ENCODE data around the gene SNX22. TPM values are rescaled to one million over a fixed set of nuclear protein-coding genes. Genes with fewer than 3 reads are reported as not detected.

SNX22 gene
- total and polyA plus RNA-seq, 2 donors (not counting 1 experiment from before 2014, with no cell fraction given), result 0.17 TPM; not detected in 1

DNA sequence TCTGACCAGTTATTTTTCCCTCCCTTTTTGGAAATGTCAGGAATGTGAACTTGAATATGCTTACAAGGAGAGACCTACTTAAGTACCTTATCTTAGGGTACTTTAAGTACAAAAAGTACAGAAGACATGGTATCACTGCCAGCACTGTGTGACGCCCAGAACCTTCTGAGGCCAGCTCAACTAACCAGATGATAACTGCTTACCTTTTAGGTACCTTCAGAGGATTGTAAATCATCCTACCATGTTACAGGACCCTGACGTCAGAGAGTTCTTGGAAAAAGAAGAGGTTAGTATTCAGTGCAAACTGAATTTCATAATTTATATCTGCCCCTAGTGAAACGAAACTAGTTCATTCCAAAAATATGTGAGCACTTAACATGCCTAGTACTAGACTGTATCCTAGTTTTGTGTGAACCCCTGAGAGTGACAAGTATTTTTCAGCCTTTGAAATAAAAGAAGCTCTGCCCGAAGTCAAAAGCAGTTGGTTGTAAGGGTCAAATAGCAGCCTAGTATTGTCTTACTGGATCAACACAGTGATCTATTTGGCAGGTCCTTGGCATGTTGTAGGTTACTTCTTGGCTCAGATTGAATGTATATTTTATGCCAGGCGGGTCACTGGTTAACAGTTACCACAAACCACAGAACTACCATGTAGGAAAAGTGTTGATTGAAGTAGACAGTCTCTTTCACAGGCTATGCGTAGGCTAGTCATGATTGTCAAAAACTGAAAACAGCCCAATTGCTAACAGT, 23.8 kb upstream of the SNX22 start:
- Histone ChIP-seq H4K20me1 (ENCODE audit: control insufficient read depth, extremely low read depth, insufficient read depth, low read length) (no peaks in the 10 kb centered on the region), H2AFZ (ENCODE audit: low read length) (no peak overlapping the region), H3K27me3 (ENCODE audit: control insufficient read depth, insufficient read depth, low read length) (no peaks in the 10 kb centered on the region), H3K27ac (ENCODE audit: insufficient read depth, low read length) (no peak overlapping the region), H3K36me3 (ENCODE audit: control insufficient read depth, insufficient read depth, low read length) (peaks cover 5% of the 10 kb centered on the region), H3K79me2 (ENCODE audit: control insufficient read depth, insufficient read depth, low read length) (no peaks in the 10 kb centered on the region), H3K4me1 (ENCODE audit: control insufficient read depth, extremely low read depth, insufficient read depth, low read length) (no peaks in the 10 kb centered on the region), H3K4me2 (ENCODE audit: extremely low read depth, insufficient read depth, low read length) (no peak overlapping the region), H3K9me3 (ENCODE audit: control insufficient read depth, insufficient read depth, low read depth, low read length) (no peaks in the 10 kb centered on the region), H3K9ac (ENCODE audit: insufficient read depth, low read length) (no peak overlapping the region), H3K4me3 (replicated peaks in 1 of 4; ENCODE audit: control extremely low read depth in 1 of 4, insufficient read depth in 1 of 4, low read depth in 3 of 4, low read length in 4 of 4) (no peak overlapping the region)
- no peak for DNase-seq (ENCODE audit: low read depth in 2 of 2)
- no peak for TF ChIP-seq EZH2 (IDR thresholded peaks at IDR 0.05; ENCODE audit: low read length, missing control alignments)
- TF ChIP-seq, protein P1, sequence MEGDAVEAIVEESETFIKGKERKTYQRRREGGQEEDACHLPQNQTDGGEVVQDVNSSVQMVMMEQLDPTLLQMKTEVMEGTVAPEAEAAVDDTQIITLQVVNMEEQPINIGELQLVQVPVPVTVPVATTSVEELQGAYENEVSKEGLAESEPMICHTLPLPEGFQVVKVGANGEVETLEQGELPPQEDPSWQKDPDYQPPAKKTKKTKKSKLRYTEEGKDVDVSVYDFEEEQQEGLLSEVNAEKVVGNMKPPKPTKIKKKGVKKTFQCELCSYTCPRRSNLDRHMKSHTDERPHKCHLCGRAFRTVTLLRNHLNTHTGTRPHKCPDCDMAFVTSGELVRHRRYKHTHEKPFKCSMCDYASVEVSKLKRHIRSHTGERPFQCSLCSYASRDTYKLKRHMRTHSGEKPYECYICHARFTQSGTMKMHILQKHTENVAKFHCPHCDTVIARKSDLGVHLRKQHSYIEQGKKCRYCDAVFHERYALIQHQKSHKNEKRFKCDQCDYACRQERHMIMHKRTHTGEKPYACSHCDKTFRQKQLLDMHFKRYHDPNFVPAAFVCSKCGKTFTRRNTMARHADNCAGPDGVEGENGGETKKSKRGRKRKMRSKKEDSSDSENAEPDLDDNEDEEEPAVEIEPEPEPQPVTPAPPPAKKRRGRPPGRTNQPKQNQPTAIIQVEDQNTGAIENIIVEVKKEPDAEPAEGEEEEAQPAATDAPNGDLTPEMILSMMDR (conservative IDR thresholded peaks at IDR 0.05 in 1 of 2, IDR thresholded peaks at IDR 0.05 in 1 of 2; ENCODE audit: low read depth in 1 of 2, low read length in 2 of 2), result no peak

DNA sequence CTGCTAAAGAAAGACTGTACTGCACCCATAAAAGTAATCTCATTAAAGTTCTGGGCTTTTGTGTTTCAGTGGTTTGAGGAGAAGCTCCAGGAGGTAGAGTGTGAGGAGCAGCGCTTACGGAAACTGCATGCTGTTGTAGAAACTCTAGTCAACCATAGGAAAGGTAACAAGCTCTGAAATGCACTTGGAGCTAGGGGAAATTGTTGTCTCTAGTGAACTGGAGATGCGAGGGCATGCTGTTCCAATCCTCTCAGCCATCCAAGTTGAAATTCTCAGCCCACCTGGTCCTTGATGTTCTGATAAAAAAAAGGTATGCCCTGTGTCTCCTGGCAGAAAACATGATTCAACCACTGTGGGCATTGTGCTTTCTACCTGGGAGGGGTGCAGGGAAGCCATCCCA, 21.4 kb upstream of the SNX22 start:
- Histone ChIP-seq H3K9me3 (ENCODE audit: control insufficient read depth, insufficient read depth, low read depth, low read length) (no peaks in the 10 kb centered on the region), H2AFZ (ENCODE audit: low read length) (no peak overlapping the region), H3K79me2 (ENCODE audit: control insufficient read depth, insufficient read depth, low read length) (no peaks in the 10 kb centered on the region), H3K4me1 (ENCODE audit: control insufficient read depth, extremely low read depth, insufficient read depth, low read length) (no peaks in the 10 kb centered on the region), H3K4me2 (ENCODE audit: extremely low read depth, insufficient read depth, low read length) (no peak overlapping the region), H4K20me1 (ENCODE audit: control insufficient read depth, extremely low read depth, insufficient read depth, low read length) (no peaks in the 10 kb centered on the region), H3K4me3 (replicated peaks in 1 of 4; ENCODE audit: control extremely low read depth in 1 of 4, insufficient read depth in 1 of 4, low read depth in 3 of 4, low read length in 4 of 4) (no peak overlapping the region), H3K9ac (ENCODE audit: insufficient read depth, low read length) (no peak overlapping the region), H3K27me3 (ENCODE audit: control insufficient read depth, insufficient read depth, low read length) (no peaks in the 10 kb centered on the region), H3K36me3 (ENCODE audit: control insufficient read depth, insufficient read depth, low read length) (peaks cover 11% of the 10 kb centered on the region), H3K27ac (ENCODE audit: insufficient read depth, low read length) (no peak overlapping the region)
- no peak for DNase-seq (ENCODE audit: low read depth in 2 of 2)
- TF ChIP-seq, protein P1 (conservative IDR thresholded peaks at IDR 0.05 in 1 of 2, IDR thresholded peaks at IDR 0.05 in 1 of 2; ENCODE audit: low read depth in 1 of 2, low read length in 2 of 2), result no peak
- TF ChIP-seq EZH2 (IDR thresholded peaks at IDR 0.05; ENCODE audit: low read length, missing control alignments), result no peak

DNA sequence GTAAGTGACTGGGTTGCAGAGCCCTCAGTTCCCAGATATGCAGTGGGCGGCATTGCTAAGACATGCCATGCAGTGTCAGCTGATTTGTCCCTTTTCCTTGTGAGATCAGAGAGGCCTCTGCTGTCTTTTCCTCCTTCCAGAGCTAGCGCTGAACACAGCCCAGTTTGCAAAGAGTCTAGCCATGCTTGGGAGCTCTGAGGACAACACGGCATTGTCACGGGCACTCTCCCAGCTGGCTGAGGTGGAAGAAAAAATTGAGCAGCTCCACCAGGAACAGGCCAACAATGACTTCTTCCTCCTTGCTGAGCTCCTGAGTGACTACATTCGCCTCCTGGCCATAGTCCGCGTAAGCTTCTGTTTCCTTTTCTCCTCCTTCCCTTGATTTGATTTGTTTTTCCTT, 20.0 kb upstream of the SNX22 start:
- Histone ChIP-seq H3K4me1 (ENCODE audit: control insufficient read depth, extremely low read depth, insufficient read depth, low read length) (no peaks in the 10 kb centered on the region), H3K79me2 (ENCODE audit: control insufficient read depth, insufficient read depth, low read length) (no peaks in the 10 kb centered on the region), H4K20me1 (ENCODE audit: control insufficient read depth, extremely low read depth, insufficient read depth, low read length) (no peaks in the 10 kb centered on the region), H3K4me2 (ENCODE audit: extremely low read depth, insufficient read depth, low read length) (no peak overlapping the region), H3K9me3 (ENCODE audit: control insufficient read depth, insufficient read depth, low read depth, low read length) (no peaks in the 10 kb centered on the region), H3K27ac (ENCODE audit: insufficient read depth, low read length) (no peak overlapping the region), H3K36me3 (ENCODE audit: control insufficient read depth, insufficient read depth, low read length) (peaks cover 14% of the 10 kb centered on the region), H2AFZ (ENCODE audit: low read length) (no peak overlapping the region), H3K27me3 (ENCODE audit: control insufficient read depth, insufficient read depth, low read length) (no peaks in the 10 kb centered on the region), H3K4me3 (replicated peaks in 1 of 4; ENCODE audit: control extremely low read depth in 1 of 4, insufficient read depth in 1 of 4, low read depth in 3 of 4, low read length in 4 of 4) (no peak overlapping the region), H3K9ac (ENCODE audit: insufficient read depth, low read length) (no peak overlapping the region)
- no peak for DNase-seq (ENCODE audit: low read depth in 2 of 2)
- TF ChIP-seq, protein P1 (conservative IDR thresholded peaks at IDR 0.05 in 1 of 2, IDR thresholded peaks at IDR 0.05 in 1 of 2; ENCODE audit: low read depth in 1 of 2, low read length in 2 of 2), result no peak
- no peak for TF ChIP-seq EZH2 (IDR thresholded peaks at IDR 0.05; ENCODE audit: low read length, missing control alignments)
